ENCODE measurements around the gene ECT2.

GRCh38 chr3:172808969-172809546, 58.5 kb downstream of the ECT2 start:
- TF ChIP-seq CTCF (IDR thresholded peaks at IDR 0.05) (peak; percentile 65), POLR2AphosphoS5 (IDR thresholded peaks at IDR 0.05; ENCODE audit: low read depth, low read length) (no peak)
